AG09309 (cell line): ENCODE results near the gene SNX4.

Experiments
- DNase-seq: peaks from one replicate; pipeline ENCODE4 v3.0.0-alpha.2; 2010; ENCODE audit warnings: low read depth
- H3K4me3 ChIP-seq: 2 replicates; pipeline ENCODE4 v1.5.1; 2011; ENCODE audit warnings: mild to moderate bottlenecking, low read depth, low read length, moderate library complexity; ENCODE audit not compliant: control insufficient read depth
- TF ChIP-seq, protein P1 (sequence below): IDR thresholded peaks from 2 replicates; pipeline ENCODE4 v1.5.1; 2011; ENCODE audit warnings: mild to moderate bottlenecking, low read depth, low read length, inconsistent platforms; ENCODE audit not compliant: insufficient read depth, control insufficient read depth; ENCODE audit errors: missing control alignments

The SNX4 gene

GRCh38 chr3:125440970-125441369, 79.0 kb downstream of the SNX4 start:
- H3K4me3 ChIP-seq: no peak overlapping the region
- no peak for DNase-seq
- TF ChIP-seq, protein P1, sequence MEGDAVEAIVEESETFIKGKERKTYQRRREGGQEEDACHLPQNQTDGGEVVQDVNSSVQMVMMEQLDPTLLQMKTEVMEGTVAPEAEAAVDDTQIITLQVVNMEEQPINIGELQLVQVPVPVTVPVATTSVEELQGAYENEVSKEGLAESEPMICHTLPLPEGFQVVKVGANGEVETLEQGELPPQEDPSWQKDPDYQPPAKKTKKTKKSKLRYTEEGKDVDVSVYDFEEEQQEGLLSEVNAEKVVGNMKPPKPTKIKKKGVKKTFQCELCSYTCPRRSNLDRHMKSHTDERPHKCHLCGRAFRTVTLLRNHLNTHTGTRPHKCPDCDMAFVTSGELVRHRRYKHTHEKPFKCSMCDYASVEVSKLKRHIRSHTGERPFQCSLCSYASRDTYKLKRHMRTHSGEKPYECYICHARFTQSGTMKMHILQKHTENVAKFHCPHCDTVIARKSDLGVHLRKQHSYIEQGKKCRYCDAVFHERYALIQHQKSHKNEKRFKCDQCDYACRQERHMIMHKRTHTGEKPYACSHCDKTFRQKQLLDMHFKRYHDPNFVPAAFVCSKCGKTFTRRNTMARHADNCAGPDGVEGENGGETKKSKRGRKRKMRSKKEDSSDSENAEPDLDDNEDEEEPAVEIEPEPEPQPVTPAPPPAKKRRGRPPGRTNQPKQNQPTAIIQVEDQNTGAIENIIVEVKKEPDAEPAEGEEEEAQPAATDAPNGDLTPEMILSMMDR: no peak

- DNase-seq: no peak
- TF ChIP-seq, protein P1: no peak
- H3K4me3 ChIP-seq: no peak overlapping the region
Measured at GRCh38 chr3:125440559-125440955, 79.4 kb downstream of the SNX4 start.

- DNase-seq: no peak
Measured at GRCh38 chr3:125437631-125438435, 82.2 kb downstream of the SNX4 start.

GRCh38 chr3:125436921-125437320, 83.1 kb downstream of the SNX4 start:
- TF ChIP-seq, protein P1: no peak
- H3K4me3 ChIP-seq: no peak overlapping the region
- DNase-seq: no peak

More at GRCh38 chr3:125437631-125438435, 82.2 kb downstream of the SNX4 start:
- TF ChIP-seq, protein P1: peak; percentile 96
- no peak overlapping the region for H3K4me3 ChIP-seq

GRCh38 chr3:125435231-125435630, 84.8 kb downstream of the SNX4 start:
- no peak overlapping the region for H3K4me3 ChIP-seq
- no peak for DNase-seq
- TF ChIP-seq, protein P1: no peak

GRCh38 chr3:125434582-125435011, 85.4 kb downstream of the SNX4 start:
- DNase-seq: no peak
- TF ChIP-seq, protein P1: no peak
- no peak overlapping the region for H3K4me3 ChIP-seq

- DNase-seq: no peak
- no peak overlapping the region for H3K4me3 ChIP-seq
- TF ChIP-seq, protein P1: no peak
Measured at GRCh38 chr3:125433611-125434041, 86.4 kb downstream of the SNX4 start.
